DMS153 treated with DMSO at 0.1 percent for 48 hours (cell line): ENCODE data around the gene CACNA1A.
"Not testable (repeated sequence)": the region's sequence is repeated elsewhere in the genome, so short reads cannot be mapped to it uniquely, and the experiment has no call there.

Experiments
- DNase-seq: peaks from one replicate; lab custom pipeline; 2025; ENCODE audit not compliant: unreplicated experiment; lab: John Stamatoyannopoulos, UW

Gene CACNA1A

GRCh38 chr19:13207846-13208671 lies 298.2 kb downstream of the CACNA1A start:
- DNase-seq, result no peak

DNA sequence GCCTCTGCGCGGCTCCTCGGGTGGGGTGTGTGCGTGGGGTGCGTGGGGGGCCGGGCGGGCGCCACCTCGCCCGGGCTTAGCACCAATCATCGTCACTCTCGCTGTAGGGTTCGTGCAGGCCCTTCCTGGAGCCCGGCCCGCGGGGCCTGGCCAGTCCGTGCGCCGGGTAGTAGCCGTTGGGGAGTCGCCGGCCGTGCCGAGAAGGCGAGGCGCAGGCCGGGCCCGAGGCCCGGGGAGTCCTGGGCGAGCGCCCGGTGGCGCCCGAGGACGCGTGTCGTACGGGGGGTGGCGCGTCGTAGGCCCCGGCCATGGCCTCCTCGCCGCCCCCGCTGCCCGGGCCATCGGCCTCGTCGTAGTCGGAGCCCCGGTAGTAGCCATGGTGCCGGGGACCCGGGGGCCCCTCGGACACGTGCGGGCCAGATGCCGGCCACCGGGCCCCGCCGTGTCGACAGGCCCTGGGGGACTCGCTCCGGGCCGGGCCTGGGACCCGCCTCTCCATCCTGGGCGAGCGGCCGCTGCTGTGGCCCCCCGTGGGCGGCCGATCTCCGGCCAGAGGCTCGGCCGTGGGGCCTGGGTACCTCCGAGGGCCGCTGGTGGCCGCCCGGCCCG lies 298.9 kb downstream of the CACNA1A start:
- no peak for DNase-seq

- DNase-seq, result no peak
Observed at GRCh38 chr19:13206587-13206986, 299.7 kb downstream of the CACNA1A start.

- not testable (repeated sequence) for DNase-seq
Observed at GRCh38 chr19:13202112-13202511, 304.2 kb downstream of the CACNA1A start.

DNA sequence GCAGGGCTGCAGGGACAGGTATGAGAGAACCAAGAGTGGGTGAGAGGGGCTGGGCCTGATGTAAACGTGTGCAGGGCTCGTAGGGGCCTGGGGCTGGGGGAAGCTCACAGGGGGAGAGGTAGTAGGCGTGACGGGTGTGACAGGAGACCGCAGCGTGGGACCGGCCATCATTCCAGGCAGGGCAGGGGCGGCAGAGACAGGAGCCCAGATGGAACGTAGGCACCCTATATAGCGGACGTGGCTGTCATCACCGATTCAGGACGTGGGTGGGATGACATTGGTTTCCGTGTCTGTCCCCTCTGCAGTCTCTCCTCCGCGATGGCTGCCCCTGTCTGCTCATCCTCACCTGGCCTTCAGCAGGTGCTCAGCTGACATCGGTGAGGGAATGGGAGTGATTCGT lies 307.6 kb downstream of the CACNA1A start:
- DNase-seq, result no peak

GRCh38 chr19:13195678-13196077 lies 310.6 kb downstream of the CACNA1A start:
- DNase-seq, result peak; percentile 2

GRCh38 chr19:13190781-13191540 lies 315.3 kb downstream of the CACNA1A start:
- DNase-seq, result no peak

- DNase-seq, result no peak
Observed at GRCh38 chr19:13189600-13189999, 316.7 kb downstream of the CACNA1A start.

DNA sequence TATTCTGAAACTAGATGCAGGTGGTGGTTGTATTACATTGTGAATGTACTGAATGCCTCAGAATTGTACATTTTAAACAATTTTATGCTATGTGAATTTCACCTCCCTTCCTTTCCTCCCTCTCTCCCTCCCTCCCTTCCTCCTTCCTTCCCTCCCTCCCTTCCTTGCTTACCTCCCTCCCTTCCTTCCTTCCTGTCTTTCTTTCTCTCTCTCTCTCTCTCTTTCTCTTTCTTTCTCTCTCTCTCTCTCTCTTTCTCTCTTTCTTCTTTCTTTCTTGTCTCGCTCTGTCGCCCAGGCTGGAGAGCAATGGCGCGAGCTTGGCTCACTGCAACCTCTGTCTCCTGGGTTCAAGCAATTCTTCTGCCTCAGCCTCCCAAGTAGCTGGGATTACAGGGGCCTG lies 318.9 kb downstream of the CACNA1A start:
- DNase-seq, result no peak

GRCh38 chr19:13186688-13187087 lies 319.6 kb downstream of the CACNA1A start:
- not testable (repeated sequence) for DNase-seq

- DNase-seq, result not testable (repeated sequence)
Observed at GRCh38 chr19:13185763-13186657, 320.3 kb downstream of the CACNA1A start.

DNA sequence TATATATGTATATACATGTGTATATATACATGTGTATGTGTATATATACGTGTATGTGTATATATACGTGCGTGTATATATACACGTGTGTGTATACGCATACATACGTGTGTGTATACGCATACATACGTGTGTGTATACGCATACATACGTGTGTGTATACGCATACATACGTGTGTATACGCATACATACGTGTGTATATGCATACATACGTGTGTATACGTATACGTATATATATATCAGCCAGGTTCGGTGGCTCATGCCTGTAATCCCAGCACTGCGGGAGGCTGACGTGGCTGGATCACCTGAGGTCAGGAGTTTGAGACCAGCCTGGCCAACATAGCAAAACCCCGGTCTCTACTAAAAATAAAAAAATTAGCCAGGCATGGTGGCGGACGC lies 321.4 kb downstream of the CACNA1A start:
- DNase-seq, result not testable (repeated sequence)

- peak; percentile 6 for DNase-seq
Observed at GRCh38 chr19:13181747-13182388, 324.4 kb downstream of the CACNA1A start.

DNA sequence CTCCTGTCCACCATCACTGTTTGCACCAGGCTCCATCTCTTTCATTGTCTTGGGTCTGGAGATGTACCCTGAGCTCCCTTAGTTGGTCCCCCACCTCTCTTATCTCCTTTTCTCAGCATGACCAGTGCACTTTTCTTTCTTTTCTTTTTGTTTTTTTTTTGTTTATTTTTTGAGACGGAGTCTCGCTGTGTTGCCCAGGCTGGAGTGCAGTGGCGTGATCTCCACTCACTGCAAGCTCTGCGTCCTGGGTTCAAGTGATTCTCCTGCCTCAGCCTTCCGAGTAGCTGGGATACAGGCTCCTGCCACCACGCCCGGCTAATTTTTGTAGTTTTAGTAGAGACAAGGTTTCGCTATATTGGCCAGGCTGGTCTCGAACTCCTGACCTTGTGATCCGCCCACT lies 328.0 kb downstream of the CACNA1A start:
- not testable (repeated sequence) for DNase-seq

GRCh38 chr19:13177584-13177983 lies 328.7 kb downstream of the CACNA1A start:
- DNase-seq, result not testable (repeated sequence)

DNA sequence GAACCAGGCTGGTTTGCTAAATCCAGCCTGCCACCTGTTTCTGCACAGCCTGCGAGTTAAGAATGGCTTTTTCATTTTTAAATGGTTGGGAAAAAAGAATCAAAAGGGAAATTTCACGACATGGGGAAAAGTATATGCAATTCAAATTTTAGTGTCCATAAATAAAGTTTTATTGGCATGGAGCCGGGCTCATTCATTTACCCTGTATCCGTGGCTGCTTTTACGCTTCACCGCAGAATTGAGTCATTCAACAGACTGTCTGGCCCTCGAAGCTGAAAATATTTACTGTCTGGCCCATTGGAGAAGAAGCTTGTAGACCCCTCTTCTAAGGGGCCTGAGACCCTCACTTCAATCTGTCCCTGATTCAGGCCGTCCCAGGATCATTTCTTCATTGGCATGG lies 329.9 kb downstream of the CACNA1A start:
- no peak for DNase-seq

- no peak for DNase-seq
Observed at GRCh38 chr19:13173139-13173737, 333.0 kb downstream of the CACNA1A start.

- peak; percentile 52 for DNase-seq
Observed at GRCh38 chr19:13172346-13173138, 333.7 kb downstream of the CACNA1A start.

DNA sequence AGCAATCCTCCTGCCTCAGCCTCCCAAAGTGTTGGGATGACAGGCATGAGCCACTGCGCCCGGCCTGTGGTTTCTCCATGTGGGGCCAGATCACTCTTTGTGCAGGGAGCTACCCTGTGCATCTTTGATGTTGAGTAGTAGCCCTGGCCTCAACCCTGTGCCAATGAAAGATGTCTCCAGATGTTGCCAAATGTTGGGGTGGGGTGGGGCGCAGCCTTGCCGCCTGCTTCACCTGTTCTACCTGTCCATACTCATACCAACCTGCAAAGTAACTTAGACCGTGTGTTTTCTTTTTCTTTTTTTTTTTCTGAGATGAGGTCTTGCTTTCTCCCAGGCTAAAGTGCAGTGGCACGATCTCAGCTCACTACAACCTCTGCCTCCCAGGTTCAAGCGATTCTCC lies 335.1 kb downstream of the CACNA1A start:
- no peak for DNase-seq
